HG02759 (cell line): ENCODE results near the gene ISL2.

ENCODE experiments used
- ATAC-seq: cut with Tn5 transposase; IDR thresholded peaks from one replicate; pipeline ENCODE4 v1.9.1; 2021; ENCODE audit warnings: mild to moderate bottlenecking, moderate library complexity; ENCODE audit not compliant: unreplicated experiment

The ISL2 gene

GRCh38 chr15:76327191-76328105, 9.1 kb upstream of the ISL2 start:
- ATAC-seq, result no peak

GRCh38 chr15:76328106-76328696, 8.4 kb upstream of the ISL2 start:
- no peak for ATAC-seq

- no peak for ATAC-seq
These were observed 7.6 kb upstream of the ISL2 start for GRCh38 chr15:76328958-76329357.

- ATAC-seq, result no peak
These were observed 6.4 kb upstream of the ISL2 start for GRCh38 chr15:76330080-76330680.

GRCh38 chr15:76332796-76333195, 3.8 kb upstream of the ISL2 start:
- ATAC-seq, result no peak

- no peak for ATAC-seq
These were observed 3.3 kb upstream of the ISL2 start for GRCh38 chr15:76333309-76333708.

- ATAC-seq, result no peak
These were observed 2.7 kb upstream of the ISL2 start for GRCh38 chr15:76333720-76334437.

- ATAC-seq, result no peak
These were observed 1.9 kb upstream of the ISL2 start for GRCh38 chr15:76334438-76335306.

GRCh38 chr15:76335307-76336253, 993 bp upstream of the ISL2 start:
- no peak for ATAC-seq

GRCh38 chr15:76337059-76337695, 604 bp downstream of the ISL2 start:
- ATAC-seq, result no peak

- ATAC-seq, result no peak
These were observed 1.3 kb downstream of the ISL2 start for GRCh38 chr15:76337696-76338485.

GRCh38 chr15:76338486-76339304, 2.1 kb downstream of the ISL2 start:
- no peak for ATAC-seq

GRCh38 chr15:76339305-76340197, 3.0 kb downstream of the ISL2 start:
- no peak for ATAC-seq

- ATAC-seq, result no peak
These were observed 3.7 kb downstream of the ISL2 start for GRCh38 chr15:76340198-76340802.

GRCh38 chr15:76340803-76341365, 4.3 kb downstream of the ISL2 start:
- ATAC-seq, result no peak
